ENCODE measurements around the gene AMPH.
"Not testable (repeated sequence)": the region's sequence is repeated elsewhere in the genome, so short reads cannot be mapped to it uniquely, and the experiment has no call there.

The AMPH gene

DNA sequence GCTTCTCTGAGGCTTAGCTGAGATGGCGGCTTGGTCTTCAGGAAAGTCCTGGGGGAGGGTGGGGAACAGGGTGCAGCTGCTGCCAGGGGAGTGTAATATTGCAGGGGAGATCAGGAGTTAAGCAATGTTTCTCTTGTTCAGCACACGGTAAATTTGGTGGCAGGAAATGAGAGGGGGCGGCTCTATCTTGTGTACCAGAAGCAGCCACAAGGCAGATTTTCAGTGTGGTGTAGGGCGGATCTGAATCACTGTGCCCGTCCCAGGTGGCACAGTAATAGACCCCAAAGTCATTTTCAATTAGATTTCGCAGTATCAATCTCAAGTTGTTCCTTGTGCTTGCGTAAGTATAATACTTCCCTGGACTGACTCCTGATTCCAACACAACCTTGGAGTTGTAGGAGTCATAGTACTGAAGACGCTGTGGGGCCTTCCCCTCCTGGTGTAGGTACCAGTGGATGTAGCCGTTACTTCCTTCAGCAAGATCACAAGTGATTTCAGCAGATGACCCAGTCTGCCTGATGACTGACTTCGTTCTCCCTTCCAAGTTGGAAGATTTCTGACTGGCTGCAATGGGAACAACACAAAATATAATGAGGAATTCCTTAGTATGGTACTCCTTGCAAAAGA lies 268.4 kb downstream of the AMPH start:
- not testable (repeated sequence) for H3K36me3 ChIP-seq (ENCODE audit: control insufficient read depth, insufficient read depth, low read length); H3K9me3 ChIP-seq (ENCODE audit: control insufficient read depth, low read length); H3K4me3 ChIP-seq (ENCODE audit: insufficient read depth, low read depth, low read length); H3K4me1 ChIP-seq (ENCODE audit: control insufficient read depth, insufficient read depth, low read length); H3K27me3 ChIP-seq (ENCODE audit: control insufficient read depth, insufficient read depth, low read length, poor library complexity, severe bottlenecking); H3K27ac ChIP-seq (ENCODE audit: insufficient read depth, low read depth, low read length, poor library complexity, severe bottlenecking)
- 87 to 95% methylated on average over 9 to 10 of the region's 10 CpGs for WGBS, 2 experiments

GRCh38 chr7:38360776-38361175 lies 270.4 kb downstream of the AMPH start:
- no peak overlapping the region for H3K27ac ChIP-seq (ENCODE audit: insufficient read depth, low read depth, low read length, poor library complexity, severe bottlenecking)
- WGBS, 2 experiments, result 91% methylated on average over 1 of the region's 1 CpG; no CpG with 5 or more reads in 1 of the 2 experiments

GRCh38 chr7:38359071-38359601 lies 272.0 kb downstream of the AMPH start:
- not testable (repeated sequence) for H3K27ac ChIP-seq (ENCODE audit: insufficient read depth, low read depth, low read length, poor library complexity, severe bottlenecking); H3K4me3 ChIP-seq (ENCODE audit: insufficient read depth, low read depth, low read length); H3K36me3 ChIP-seq (ENCODE audit: control insufficient read depth, insufficient read depth, low read length); H3K4me1 ChIP-seq (ENCODE audit: control insufficient read depth, insufficient read depth, low read length); H3K27me3 ChIP-seq (ENCODE audit: control insufficient read depth, insufficient read depth, low read length, poor library complexity, severe bottlenecking); H3K9me3 ChIP-seq (ENCODE audit: control insufficient read depth, low read length)
- WGBS, 2 experiments, result 69 to 70% methylated on average over 5 of the region's 5 CpGs

More at GRCh38 chr7:38360776-38361175, 270.4 kb downstream of the AMPH start:
- H3K4me1 ChIP-seq (ENCODE audit: control insufficient read depth, insufficient read depth, low read length), result no peaks in the 10 kb centered on the region
- no peaks in the 10 kb centered on the region for H3K27me3 ChIP-seq (ENCODE audit: control insufficient read depth, insufficient read depth, low read length, poor library complexity, severe bottlenecking)
- H3K4me3 ChIP-seq (ENCODE audit: insufficient read depth, low read depth, low read length), result no peak overlapping the region
- no peaks in the 10 kb centered on the region for H3K9me3 ChIP-seq (ENCODE audit: control insufficient read depth, low read length)
- H3K36me3 ChIP-seq (ENCODE audit: control insufficient read depth, insufficient read depth, low read length), result no peaks in the 10 kb centered on the region

- not testable (repeated sequence) for H3K27ac ChIP-seq (ENCODE audit: insufficient read depth, low read depth, low read length, poor library complexity, severe bottlenecking); H3K4me1 ChIP-seq (ENCODE audit: control insufficient read depth, insufficient read depth, low read length); H3K27me3 ChIP-seq (ENCODE audit: control insufficient read depth, insufficient read depth, low read length, poor library complexity, severe bottlenecking); H3K4me3 ChIP-seq (ENCODE audit: insufficient read depth, low read depth, low read length); H3K9me3 ChIP-seq (ENCODE audit: control insufficient read depth, low read length); H3K36me3 ChIP-seq (ENCODE audit: control insufficient read depth, insufficient read depth, low read length)
- WGBS, 2 experiments, result 92 to 96% methylated on average over 6 of the region's 6 CpGs
Observed at GRCh38 chr7:38358273-38358831, 272.8 kb downstream of the AMPH start.

DNA sequence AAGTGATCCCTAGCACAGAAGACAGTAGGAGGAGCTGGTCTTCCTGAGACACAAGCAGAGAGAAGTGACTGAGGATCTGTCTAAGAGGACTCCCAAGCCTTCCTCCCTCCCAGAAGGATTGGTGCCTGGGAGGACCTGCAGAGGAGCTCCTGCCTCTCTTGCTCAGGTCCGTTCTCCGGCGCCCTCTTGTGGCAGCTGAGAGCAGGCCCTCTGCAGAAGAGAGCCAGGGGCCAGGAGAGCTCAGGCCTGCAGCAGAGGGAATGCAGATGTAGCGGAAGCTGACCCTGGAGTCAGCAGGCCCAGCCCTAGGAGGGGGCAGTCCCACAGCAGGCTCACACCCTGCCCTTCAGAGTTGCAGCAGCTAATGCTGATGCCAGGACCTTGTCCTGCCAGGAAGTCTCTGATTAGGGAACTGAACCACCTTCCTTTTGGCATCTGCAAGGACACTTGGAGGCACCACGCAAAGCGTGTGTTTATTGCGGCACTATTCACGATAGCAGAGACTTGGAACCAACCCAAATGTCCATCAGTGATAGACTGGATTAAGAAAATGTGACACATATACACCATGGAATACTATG lies 276.8 kb downstream of the AMPH start:
- 54 to 60% methylated on average over 7 to 8 of the region's 8 CpGs for WGBS, 2 experiments
- H3K9me3 ChIP-seq (ENCODE audit: control insufficient read depth, low read length); H3K27me3 ChIP-seq (ENCODE audit: control insufficient read depth, insufficient read depth, low read length, poor library complexity, severe bottlenecking); H3K36me3 ChIP-seq (ENCODE audit: control insufficient read depth, insufficient read depth, low read length); H3K27ac ChIP-seq (ENCODE audit: insufficient read depth, low read depth, low read length, poor library complexity, severe bottlenecking); H3K4me3 ChIP-seq (ENCODE audit: insufficient read depth, low read depth, low read length); H3K4me1 ChIP-seq (ENCODE audit: control insufficient read depth, insufficient read depth, low read length): not testable (repeated sequence)

- H3K9me3 ChIP-seq (ENCODE audit: control insufficient read depth, low read length); H3K36me3 ChIP-seq (ENCODE audit: control insufficient read depth, insufficient read depth, low read length); H3K27me3 ChIP-seq (ENCODE audit: control insufficient read depth, insufficient read depth, low read length, poor library complexity, severe bottlenecking); H3K4me1 ChIP-seq (ENCODE audit: control insufficient read depth, insufficient read depth, low read length); H3K27ac ChIP-seq (ENCODE audit: insufficient read depth, low read depth, low read length, poor library complexity, severe bottlenecking); H3K4me3 ChIP-seq (ENCODE audit: insufficient read depth, low read depth, low read length): not testable (repeated sequence)
- WGBS, 2 experiments, result 93 to 98% methylated on average over 7 of the region's 7 CpGs
Observed at GRCh38 chr7:38353431-38353881, 277.7 kb downstream of the AMPH start.

DNA sequence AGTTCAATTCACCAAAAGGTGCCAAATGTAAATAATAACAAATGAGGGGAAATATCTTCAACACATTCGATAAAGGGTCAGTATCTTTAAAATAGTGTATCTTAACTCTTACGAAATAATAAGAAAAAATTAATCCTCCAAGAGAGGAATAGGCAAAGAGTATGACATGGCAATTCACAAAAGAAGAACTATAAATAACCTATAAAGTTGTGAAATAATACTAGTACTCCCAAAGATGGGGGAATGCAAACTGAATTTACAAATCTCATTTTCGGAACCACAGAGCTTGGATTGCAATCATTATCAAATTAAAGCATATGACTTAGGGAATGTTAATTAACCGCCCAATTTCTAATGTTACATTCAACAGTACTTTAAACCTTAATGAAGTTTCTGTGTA lies 279.6 kb downstream of the AMPH start:
- Histone ChIP-seq H3K9me3 (ENCODE audit: control insufficient read depth, low read length) (no peaks in the 10 kb centered on the region), H3K36me3 (ENCODE audit: control insufficient read depth, insufficient read depth, low read length) (no peaks in the 10 kb centered on the region), H3K27ac (ENCODE audit: insufficient read depth, low read depth, low read length, poor library complexity, severe bottlenecking) (no peak overlapping the region), H3K27me3 (ENCODE audit: control insufficient read depth, insufficient read depth, low read length, poor library complexity, severe bottlenecking) (no peaks in the 10 kb centered on the region), H3K4me1 (ENCODE audit: control insufficient read depth, insufficient read depth, low read length) (no peaks in the 10 kb centered on the region), H3K4me3 (ENCODE audit: insufficient read depth, low read depth, low read length) (no peak overlapping the region)
- no CpG with 5 or more reads among the region's 4 CpGs for WGBS, 2 experiments

- H3K9me3 ChIP-seq (ENCODE audit: control insufficient read depth, low read length); H3K36me3 ChIP-seq (ENCODE audit: control insufficient read depth, insufficient read depth, low read length); H3K27me3 ChIP-seq (ENCODE audit: control insufficient read depth, insufficient read depth, low read length, poor library complexity, severe bottlenecking); H3K4me1 ChIP-seq (ENCODE audit: control insufficient read depth, insufficient read depth, low read length); H3K27ac ChIP-seq (ENCODE audit: insufficient read depth, low read depth, low read length, poor library complexity, severe bottlenecking); H3K4me3 ChIP-seq (ENCODE audit: insufficient read depth, low read depth, low read length): not testable (repeated sequence)
- 72 to 81% methylated on average over 3 of the region's 3 CpGs for WGBS, 2 experiments
Observed at GRCh38 chr7:38350777-38351176, 280.4 kb downstream of the AMPH start.

- H3K27me3 ChIP-seq (ENCODE audit: control insufficient read depth, insufficient read depth, low read length, poor library complexity, severe bottlenecking); H3K9me3 ChIP-seq (ENCODE audit: control insufficient read depth, low read length); H3K27ac ChIP-seq (ENCODE audit: insufficient read depth, low read depth, low read length, poor library complexity, severe bottlenecking); H3K4me3 ChIP-seq (ENCODE audit: insufficient read depth, low read depth, low read length); H3K4me1 ChIP-seq (ENCODE audit: control insufficient read depth, insufficient read depth, low read length); H3K36me3 ChIP-seq (ENCODE audit: control insufficient read depth, insufficient read depth, low read length): not testable (repeated sequence)
- WGBS, 2 experiments, result 81 to 93% methylated on average over 4 to 5 of the region's 6 CpGs
Observed at GRCh38 chr7:38349869-38350583, 281.1 kb downstream of the AMPH start.

GRCh38 chr7:38349126-38349795 lies 281.9 kb downstream of the AMPH start:
- WGBS, 2 experiments, result 93 to 96% methylated on average over 7 to 8 of the region's 9 CpGs
- H3K4me1 ChIP-seq (ENCODE audit: control insufficient read depth, insufficient read depth, low read length); H3K36me3 ChIP-seq (ENCODE audit: control insufficient read depth, insufficient read depth, low read length); H3K27me3 ChIP-seq (ENCODE audit: control insufficient read depth, insufficient read depth, low read length, poor library complexity, severe bottlenecking); H3K4me3 ChIP-seq (ENCODE audit: insufficient read depth, low read depth, low read length); H3K27ac ChIP-seq (ENCODE audit: insufficient read depth, low read depth, low read length, poor library complexity, severe bottlenecking); H3K9me3 ChIP-seq (ENCODE audit: control insufficient read depth, low read length): not testable (repeated sequence)
